Hepatocyte (in vitro differentiated cells): ENCODE measurements around the gene IAPP.
"Not testable (repeated sequence)": the region's sequence is repeated elsewhere in the genome, so short reads cannot be mapped to it uniquely, and the experiment has no call there.

Source experiments
- CTCF ChIP-seq: fragments of 200-600 bp; sonication (generic); IDR thresholded peaks from 2 replicates; pipeline ENCODE4 v1.5.1; 2016; ENCODE audit warnings: antibody characterized with exemption, mild to moderate bottlenecking; ENCODE audit not compliant: poor library complexity
- EZH2 ChIP-seq: fragments of 200-600 bp; sonication (generic); IDR thresholded peaks from 2 replicates; pipeline ENCODE4 v1.6.1; 2016; ENCODE audit warnings: antibody characterized with exemption, mild to moderate bottlenecking, borderline replicate concordance
- EZH2phosphoT487 ChIP-seq: fragments of 200-600 bp; sonication (generic); IDR thresholded peaks from one replicate; pipeline ENCODE4 v1.6.1; 2018; ENCODE audit warnings: antibody characterized with exemption, mild to moderate bottlenecking, low read depth, moderate library complexity; ENCODE audit not compliant: unreplicated experiment, severe bottlenecking

DNA sequence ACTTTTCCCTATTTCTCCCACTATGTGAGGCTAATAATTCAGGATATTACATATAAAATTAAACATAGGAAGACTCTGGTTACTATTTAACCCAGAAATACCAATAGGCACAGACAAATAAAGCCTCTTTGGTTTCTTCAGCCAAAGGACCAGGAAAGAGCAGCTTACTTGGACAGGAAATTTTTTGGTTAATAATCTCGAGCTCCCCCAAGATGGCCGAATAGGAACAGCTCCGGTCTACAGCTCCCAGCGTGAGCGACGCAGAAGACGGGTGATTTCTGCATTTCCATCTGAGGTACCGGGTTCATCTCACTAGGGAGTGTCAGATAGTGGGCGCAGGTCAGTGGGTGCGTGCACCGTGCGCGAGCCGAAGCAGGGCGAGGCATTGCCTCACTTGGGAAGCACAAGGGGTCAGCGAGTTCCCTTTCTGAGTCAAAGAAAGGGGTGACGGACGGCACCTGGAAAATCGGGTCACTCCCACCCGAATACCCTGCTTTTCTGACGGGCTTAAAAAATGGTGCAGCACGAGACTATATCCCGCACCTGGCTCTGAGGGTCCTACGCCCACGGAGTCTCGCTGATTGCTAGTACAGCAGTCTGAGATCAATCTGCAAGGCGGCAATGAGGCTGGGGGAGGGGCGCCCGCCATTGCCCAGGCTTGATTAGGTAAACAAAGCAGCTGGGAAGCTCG, 46.5 kb downstream of the IAPP start:
- TF ChIP-seq CTCF, EZH2phosphoT487, EZH2: not testable (repeated sequence)
